ENCODE results near the gene FBXO42. TPM values are rescaled to one million over a fixed set of nuclear protein-coding genes. Genes with fewer than 3 reads are reported as not detected.
"Not testable (repeated sequence)": the region's sequence is repeated elsewhere in the genome, so short reads cannot be mapped to it uniquely, and the experiment has no call there.

The FBXO42 gene
- total RNA-seq, 1 experiment from 2014 or later, result 21.9 TPM

- ChIA-PET CTCF (no interaction called here), POLR2A (interaction anchor here (0.9 kb wide), 1 partner anchor 9 kb away, joined by 3 read pairs; no protein-coding TSS in a partner anchor)
- Mint-ChIP-seq H3K9me3 (ENCODE audit: unreplicated experiment) (no peaks in the 10 kb centered on the region), H3K4me1 (ENCODE audit: insufficient read depth, unreplicated experiment) (no peaks in the 10 kb centered on the region), H3K27ac (ENCODE audit: low read depth, unreplicated experiment) (no peak overlapping the region), H3K4me3 (ENCODE audit: unreplicated experiment) (no peak overlapping the region), H3K36me3 (ENCODE audit: insufficient read depth, unreplicated experiment) (peaks cover 6% of the 10 kb centered on the region), H3K27me3 (ENCODE audit: insufficient read depth, unreplicated experiment) (no peaks in the 10 kb centered on the region)
- DNase-seq (ENCODE audit: unreplicated experiment), result no peak
- intact Hi-C loops (cut with micrococcal nuclease), result no loop called here
- no TSS peak for BruUV-seq (replicated peaks)
- TF ChIP-seq CTCF (IDR thresholded peaks at IDR 0.05; ENCODE audit: unreplicated experiment), result no peak
These were observed 125.6 kb downstream of the FBXO42 start for GRCh38 chr1:16226490-16227179.

DNA sequence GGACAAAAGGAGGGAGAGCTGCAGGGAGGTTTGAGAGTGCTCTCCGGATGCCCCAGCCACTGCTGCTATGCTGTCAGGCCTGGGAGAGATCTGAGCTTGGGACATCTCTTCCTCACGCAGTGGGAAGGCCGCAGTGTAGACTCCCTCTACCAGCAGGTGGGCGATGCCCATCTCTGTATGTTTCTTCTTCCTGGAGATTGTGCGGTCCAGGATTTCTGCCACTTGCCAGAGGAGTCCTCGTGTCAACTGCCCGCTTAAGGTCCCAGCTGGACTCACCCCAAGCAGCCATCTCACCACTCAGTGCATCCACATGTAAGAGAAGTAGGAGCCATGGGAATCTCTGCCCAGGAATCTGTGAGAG, 126.2 kb downstream of the FBXO42 start:
- ChIA-PET POLR2A (interaction anchor here (0.9 kb wide), 1 partner anchor 10 kb away, joined by 3 read pairs; no protein-coding TSS in a partner anchor), CTCF (no interaction called here)
- Mint-ChIP-seq H3K27me3 (ENCODE audit: insufficient read depth, unreplicated experiment) (no peaks in the 10 kb centered on the region), H3K36me3 (ENCODE audit: insufficient read depth, unreplicated experiment) (peaks cover 6% of the 10 kb centered on the region), H3K4me3 (ENCODE audit: unreplicated experiment) (no peak overlapping the region), H3K4me1 (ENCODE audit: insufficient read depth, unreplicated experiment) (no peaks in the 10 kb centered on the region), H3K27ac (ENCODE audit: low read depth, unreplicated experiment) (no peak overlapping the region), H3K9me3 (ENCODE audit: unreplicated experiment) (no peaks in the 10 kb centered on the region)
- TF ChIP-seq CTCF (IDR thresholded peaks at IDR 0.05; ENCODE audit: unreplicated experiment), result no peak
- no TSS peak for BruUV-seq (replicated peaks)
- intact Hi-C loops (cut with micrococcal nuclease), result no loop called here
- no peak for DNase-seq (ENCODE audit: unreplicated experiment)

- no peak for DNase-seq (ENCODE audit: unreplicated experiment)
- no peak overlapping the region for H3K27ac Mint-ChIP-seq (ENCODE audit: low read depth, unreplicated experiment)
- H3K9me3 Mint-ChIP-seq (ENCODE audit: unreplicated experiment), result no peaks in the 10 kb centered on the region
- ChIA-PET POLR2A (interaction anchor here (0.6 to 0.8 kb wide), 2 partner anchors 13 to 60 kb away, joined by 3 read pairs; no protein-coding TSS in a partner anchor), CTCF (interaction anchor here (0.9 kb wide), 1 partner anchor 127 kb away, joined by 3 read pairs; the partner anchor contains the start of gene FBXO42)
- intact Hi-C loops (cut with micrococcal nuclease), result no loop called here
- no peaks in the 10 kb centered on the region for H3K27me3 Mint-ChIP-seq (ENCODE audit: insufficient read depth, unreplicated experiment)
- no peak overlapping the region for H3K4me3 Mint-ChIP-seq (ENCODE audit: unreplicated experiment)
- no peaks in the 10 kb centered on the region for H3K4me1 Mint-ChIP-seq (ENCODE audit: insufficient read depth, unreplicated experiment)
- TF ChIP-seq CTCF (IDR thresholded peaks at IDR 0.05; ENCODE audit: unreplicated experiment), result no peak
- no TSS peak for BruUV-seq (replicated peaks)
- H3K36me3 Mint-ChIP-seq (ENCODE audit: insufficient read depth, unreplicated experiment), result no peaks in the 10 kb centered on the region
These were observed 127.8 kb downstream of the FBXO42 start for GRCh38 chr1:16224472-16224871.

DNA sequence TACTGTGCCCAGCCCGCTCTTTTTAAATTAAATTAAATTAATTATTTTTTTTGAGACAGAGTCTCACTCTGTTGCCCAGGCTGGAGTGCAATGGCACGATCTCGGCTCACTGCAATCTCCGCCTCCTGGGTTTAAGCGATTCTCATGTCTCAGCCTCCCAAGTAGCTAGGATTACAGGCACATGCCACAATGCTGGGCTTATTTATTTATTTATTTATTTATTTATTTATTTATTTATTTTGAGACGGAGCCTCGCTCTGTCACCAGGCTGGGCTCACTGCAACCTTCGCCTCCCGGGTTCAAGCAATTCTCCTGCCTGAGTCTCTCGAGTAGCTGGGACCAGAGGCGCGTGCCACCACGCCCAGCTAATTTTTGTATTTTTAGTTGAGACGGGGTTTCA, 129.6 kb downstream of the FBXO42 start:
- ChIA-PET POLR2A (interaction anchor here (1.8 kb wide), 1 partner anchor 11 kb away, joined by 4 read pairs; no protein-coding TSS in a partner anchor), CTCF (interaction anchor here (1.1 to 1.2 kb wide), 2 partner anchors 22 to 143 kb away, joined by 3 read pairs; no protein-coding TSS in a partner anchor)
- H3K27ac Mint-ChIP-seq (ENCODE audit: low read depth, unreplicated experiment); DNase-seq (ENCODE audit: unreplicated experiment); H3K4me1 Mint-ChIP-seq (ENCODE audit: insufficient read depth, unreplicated experiment); H3K9me3 Mint-ChIP-seq (ENCODE audit: unreplicated experiment); BruUV-seq (replicated peaks); intact Hi-C loops (cut with micrococcal nuclease); H3K36me3 Mint-ChIP-seq (ENCODE audit: insufficient read depth, unreplicated experiment); H3K27me3 Mint-ChIP-seq (ENCODE audit: insufficient read depth, unreplicated experiment); H3K4me3 Mint-ChIP-seq (ENCODE audit: unreplicated experiment): not testable (repeated sequence)
